Stimulated activated naive CD4-positive, alpha-beta T cell treated with Interleukin-2 at 50 U/mL for 16 hours (primary cell): ENCODE data around the gene ROCK1.

ENCODE experiments used
- DNase-seq: peaks from one replicate; lab custom pipeline; 2025; lab: John Stamatoyannopoulos, UW

The ROCK1 gene

GRCh38 chr18:21105936-21106335, 5.7 kb downstream of the ROCK1 start:
- no peak for DNase-seq

DNA sequence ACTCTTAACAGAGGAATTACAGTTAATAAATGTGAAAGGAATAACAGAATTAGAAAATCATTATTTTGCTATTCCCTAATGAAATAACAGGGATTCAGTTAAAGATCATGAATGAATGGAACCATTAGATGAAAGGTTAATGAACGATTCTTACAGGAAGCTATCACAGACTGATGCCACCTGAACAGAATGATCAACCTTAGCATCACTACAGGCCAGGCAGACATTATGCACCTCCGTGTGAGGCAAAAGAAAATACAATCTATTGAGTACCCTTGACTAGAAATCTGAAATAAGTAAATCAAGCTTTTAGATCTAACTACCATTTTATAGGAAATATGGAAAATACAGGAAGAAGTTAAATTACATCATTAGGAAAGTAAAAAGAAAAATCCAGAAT, 10.4 kb downstream of the ROCK1 start:
- DNase-seq: no peak

DNA sequence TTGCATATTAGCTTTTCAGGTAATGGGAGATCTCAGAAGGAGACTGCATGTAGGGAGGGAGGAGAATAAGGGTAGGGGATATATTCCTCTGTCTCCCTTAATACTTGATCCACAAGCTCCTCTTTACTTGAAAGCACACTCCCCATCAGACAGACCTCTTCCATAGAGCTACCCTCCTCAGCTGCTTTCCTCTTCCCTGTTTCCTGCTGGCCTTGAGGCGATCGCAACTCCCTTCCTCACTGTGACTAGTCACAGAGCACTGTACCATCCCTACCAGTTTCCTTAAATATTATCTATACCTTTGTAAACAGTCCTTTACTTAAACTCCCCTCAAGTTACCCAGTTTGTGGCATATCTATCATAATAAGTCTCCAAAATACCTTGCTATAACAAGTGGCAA, 10.9 kb downstream of the ROCK1 start:
- no peak for DNase-seq

- DNase-seq: no peak
These were observed 11.5 kb downstream of the ROCK1 start for GRCh38 chr18:21100146-21100545.

- no peak for DNase-seq
These were observed 12.2 kb downstream of the ROCK1 start for GRCh38 chr18:21099442-21099841.

DNA sequence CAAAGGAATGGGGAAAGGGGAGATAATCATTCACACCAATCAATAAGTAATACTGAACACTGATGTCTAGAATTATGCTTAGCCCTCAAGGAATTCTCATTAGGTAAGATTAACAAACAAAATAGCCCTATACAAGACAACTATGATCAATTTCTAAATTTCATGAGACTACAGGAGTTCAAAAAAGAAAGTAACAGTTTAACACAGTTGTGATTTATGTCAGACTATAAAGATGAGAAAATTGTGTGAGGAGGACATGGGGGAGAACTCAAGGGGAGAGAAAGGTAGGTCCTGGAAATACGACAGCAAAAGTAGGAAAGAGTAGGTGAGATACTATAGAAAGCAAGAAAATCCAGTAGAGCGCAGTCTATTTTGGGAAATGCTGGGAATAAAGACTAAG, 14.9 kb downstream of the ROCK1 start:
- no peak for DNase-seq

GRCh38 chr18:21093133-21093532, 18.5 kb downstream of the ROCK1 start:
- DNase-seq: no peak

DNA sequence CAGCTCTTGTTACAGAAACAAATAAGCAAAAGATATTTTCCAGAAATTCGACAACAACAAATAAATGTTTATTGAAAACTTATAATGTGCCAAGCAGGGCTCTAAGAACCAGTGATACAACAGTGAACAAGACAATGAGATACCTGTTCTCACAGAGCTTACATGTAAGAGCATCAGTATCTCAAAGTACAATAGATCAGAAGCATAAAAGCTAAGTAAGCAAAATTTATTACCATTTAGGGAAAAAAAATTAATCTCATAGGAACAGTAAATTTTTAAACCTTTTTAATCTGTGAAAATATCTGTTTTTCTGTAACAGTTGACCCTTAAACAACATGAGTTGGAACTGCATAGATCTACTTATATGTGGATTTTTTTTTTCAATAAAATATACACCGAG, 20.9 kb downstream of the ROCK1 start:
- no peak for DNase-seq

DNA sequence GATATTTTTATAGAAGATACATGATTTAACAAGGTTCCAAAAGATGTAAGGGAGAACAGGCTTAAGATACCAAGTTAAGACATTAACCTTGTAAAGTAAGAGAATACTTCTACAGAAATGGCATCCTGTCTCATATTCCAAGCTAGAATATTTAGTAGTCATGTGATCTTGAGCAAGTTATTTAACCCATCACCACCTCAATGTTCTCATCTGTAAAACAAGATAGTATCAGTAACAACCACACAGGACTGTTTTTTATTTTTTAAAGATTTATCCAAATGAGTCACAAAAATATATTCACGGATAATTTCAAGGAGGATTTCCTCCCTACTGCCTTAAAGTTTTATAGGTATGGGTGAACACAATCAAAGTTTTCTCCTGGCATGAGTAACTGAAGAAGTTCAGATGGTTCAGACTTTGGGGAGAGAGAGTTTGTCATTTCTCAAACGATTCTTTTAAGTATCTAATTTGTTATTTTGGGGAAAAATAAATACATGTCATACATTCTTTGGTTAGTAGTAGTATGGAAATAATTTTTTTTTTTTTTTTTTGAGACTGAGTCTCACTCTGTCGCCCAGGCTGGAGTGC, 25.9 kb downstream of the ROCK1 start:
- no peak for DNase-seq

GRCh38 chr18:21084511-21085078, 27.0 kb downstream of the ROCK1 start:
- no peak for DNase-seq

GRCh38 chr18:21083017-21083416, 28.6 kb downstream of the ROCK1 start:
- no peak for DNase-seq

DNA sequence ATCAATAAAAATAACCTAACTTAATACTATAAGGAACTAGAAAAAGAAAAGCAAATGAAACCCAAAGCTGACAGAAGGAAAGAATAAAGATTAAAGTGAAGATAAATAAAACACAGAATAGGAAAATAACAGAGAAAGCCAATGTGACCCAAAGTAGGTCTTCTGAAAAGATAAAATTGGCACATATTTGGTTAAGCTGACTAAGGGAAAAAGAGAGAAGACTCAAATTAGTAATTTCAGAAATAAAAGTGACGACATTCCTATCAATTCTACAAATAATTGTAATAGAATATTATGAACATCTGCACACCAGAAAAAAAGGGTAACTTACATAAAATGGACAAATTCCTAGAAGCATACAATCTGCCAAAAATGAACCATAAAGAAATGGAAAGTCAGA, 30.2 kb downstream of the ROCK1 start:
- no peak for DNase-seq

DNA sequence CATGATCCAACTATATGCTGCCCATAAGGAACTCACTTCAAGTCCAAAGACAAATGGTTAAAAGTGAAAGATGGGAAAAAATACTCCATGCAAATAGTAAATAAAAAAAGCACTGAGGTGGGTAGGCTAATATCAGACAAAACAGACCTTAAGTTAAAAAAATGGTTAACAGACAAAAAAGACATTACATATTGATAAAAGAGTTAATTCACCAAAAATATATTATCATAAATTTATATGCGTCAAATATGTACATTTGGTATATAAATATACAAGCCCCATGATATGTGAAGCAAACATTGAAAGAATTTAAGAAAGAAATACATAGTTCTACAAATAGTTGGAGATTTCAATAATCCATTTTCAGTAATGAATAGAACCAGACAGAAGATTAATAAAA, 31.0 kb downstream of the ROCK1 start:
- DNase-seq: no peak

- no peak for DNase-seq
These were observed 37.0 kb downstream of the ROCK1 start for GRCh38 chr18:21074336-21075323.

- DNase-seq: no peak
These were observed 38.4 kb downstream of the ROCK1 start for GRCh38 chr18:21073180-21073579.

- DNase-seq: no peak
These were observed 40.5 kb downstream of the ROCK1 start for GRCh38 chr18:21071071-21071470.

DNA sequence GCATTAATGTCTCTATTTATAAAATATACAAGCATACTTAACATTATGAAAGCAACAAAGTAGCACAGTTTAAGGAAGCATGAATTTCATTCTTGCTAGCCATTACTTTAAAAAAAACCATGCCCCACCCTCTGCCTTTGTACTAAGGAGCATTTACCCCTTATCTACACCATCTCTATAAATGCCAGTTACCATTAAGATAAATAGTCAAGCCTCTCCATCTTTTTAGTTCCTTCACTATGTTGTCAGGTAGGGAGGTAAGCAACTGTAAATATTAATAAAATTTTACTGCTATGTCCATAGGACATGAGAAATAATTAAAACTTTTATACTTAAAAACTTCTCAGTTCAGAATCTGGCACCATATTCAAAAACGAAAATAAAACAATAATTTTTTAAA, 42.1 kb downstream of the ROCK1 start:
- no peak for DNase-seq

DNA sequence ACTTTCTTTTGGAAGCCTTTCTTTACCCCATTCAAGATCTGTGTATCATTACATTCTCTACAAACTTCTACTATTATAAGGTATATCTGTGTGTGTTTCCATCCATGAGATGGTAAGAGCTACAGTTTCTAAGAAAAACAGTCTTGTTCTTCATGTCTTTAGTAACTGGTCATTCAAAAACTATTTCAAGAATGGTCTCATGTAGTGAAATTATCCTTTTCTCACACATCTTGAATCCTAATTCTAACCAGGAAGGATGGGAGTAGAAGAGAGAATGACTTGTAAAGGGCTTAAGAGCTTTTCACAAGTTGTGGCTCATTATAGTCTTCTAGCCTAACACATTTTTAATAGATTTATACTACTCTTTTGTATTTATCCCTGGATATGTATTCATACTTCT, 47.3 kb downstream of the ROCK1 start:
- no peak for DNase-seq

- no peak for DNase-seq
These were observed 48.6 kb downstream of the ROCK1 start for GRCh38 chr18:21063011-21063410.

GRCh38 chr18:21057112-21057511, 54.5 kb downstream of the ROCK1 start:
- DNase-seq: no peak

GRCh38 chr18:21056545-21056944, 55.1 kb downstream of the ROCK1 start:
- no peak for DNase-seq

DNA sequence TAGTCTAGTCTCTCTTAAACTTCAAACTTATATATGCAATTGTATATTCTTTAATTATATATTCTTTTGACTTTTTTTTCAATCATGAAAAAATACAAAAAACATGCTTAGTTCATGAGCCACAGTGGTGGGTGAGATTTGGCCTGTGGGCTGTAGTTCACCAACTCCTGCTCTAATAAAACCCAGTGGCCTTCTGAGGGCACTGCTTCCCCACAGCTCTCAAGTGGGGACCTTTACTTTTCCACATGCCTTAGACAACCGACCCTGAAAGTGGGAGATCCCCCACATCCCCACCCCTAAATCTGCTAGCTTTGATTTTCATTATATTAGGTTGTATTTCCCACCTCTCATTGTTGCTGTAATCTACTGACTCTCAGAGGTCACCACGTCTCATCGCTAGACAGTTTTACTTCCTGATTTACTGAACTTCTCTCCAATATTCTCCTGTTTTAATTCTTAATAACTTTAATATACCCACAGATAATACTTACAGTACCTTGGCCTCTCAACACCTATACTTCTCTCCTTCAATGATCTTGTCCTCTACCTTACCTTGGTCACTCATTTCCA, 57.3 kb downstream of the ROCK1 start:
- no peak for DNase-seq

DNA sequence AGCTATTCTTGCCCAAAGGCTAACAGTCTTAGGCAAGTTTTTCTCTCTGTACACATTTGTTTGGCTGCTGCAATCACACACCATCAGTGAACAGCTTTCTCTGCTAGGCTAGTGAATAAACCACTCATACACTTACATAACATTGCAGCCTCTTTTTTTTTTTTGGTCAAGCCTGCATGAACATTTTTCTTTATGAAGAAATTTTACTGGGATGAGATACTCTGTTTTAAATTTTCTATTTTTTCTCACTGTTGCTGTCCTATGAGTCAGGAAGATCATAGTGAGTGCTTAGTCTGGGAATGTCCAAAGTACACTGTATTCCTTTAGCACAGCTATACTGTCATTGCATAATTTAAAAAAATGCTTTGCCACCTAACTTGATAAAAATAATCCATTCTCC, 58.5 kb downstream of the ROCK1 start:
- DNase-seq: no peak
